ENCODE measurements around the gene TNNI2.
"Not testable (repeated sequence)": the region's sequence is repeated elsewhere in the genome, so short reads cannot be mapped to it uniquely, and the experiment has no call there.

TNNI2 gene

DNA sequence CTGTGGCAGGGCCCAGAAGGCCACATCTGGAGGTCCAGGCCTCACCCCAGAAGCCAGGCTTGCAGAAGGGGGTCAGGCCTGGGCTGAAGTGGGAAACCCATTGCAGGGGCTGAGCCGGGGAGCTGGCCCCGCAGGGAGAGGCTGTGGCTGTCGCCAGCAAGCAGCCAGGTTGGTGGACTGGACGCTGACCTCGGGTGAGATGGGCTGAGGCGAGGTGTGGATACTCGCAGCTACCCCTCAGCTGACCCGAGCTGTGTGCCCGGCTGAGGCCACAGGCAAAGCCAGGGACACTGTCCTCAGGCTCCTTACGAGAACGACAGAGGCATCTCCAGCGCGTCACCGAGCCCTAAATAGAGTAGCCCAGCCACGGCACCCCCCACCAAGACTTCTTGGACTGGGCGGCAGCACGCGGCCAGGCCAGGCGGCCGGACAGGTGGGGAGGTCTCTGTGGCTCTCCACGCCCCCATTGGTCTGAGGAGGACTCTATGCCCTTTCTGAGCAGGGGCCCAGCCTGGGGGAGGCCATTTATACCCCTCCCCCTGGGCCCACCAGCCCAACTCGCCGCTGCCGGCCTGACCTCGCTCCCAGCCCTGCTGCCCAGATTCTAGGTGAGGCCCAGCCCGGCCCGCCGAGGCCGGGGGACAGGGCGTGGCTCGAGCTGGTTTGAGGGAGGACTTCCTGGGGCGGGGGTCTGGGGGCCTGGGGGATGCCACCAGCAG is at the start of gene TNNI2:
TSS of gene TNNI2 (plus strand) at position 556 of the 719 bp plus-strand sequence. CDS start 716 bp downstream, outside the sequence.
- peak; percentile 59 for DNase-seq

DNA sequence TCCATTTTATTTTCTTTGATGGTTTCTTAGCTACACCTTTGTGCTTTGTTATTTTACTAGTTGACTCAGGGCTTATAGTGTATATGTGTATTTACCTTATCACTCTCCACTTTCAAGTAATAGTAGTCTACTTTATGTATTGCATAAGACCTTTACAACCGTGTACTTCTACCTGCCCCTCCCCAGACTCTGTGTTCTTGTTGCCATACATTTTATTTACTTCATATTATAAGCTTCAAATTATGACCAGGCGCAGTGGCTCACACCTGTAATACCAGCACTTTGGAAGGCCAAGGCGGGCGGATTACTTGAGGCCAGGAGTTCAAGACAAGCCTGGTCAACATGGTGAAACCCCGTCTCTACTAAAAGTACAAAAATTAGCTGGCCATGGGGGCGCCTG is 46.9 kb upstream of the TNNI2 start:
- DNase-seq: no peak

DNA sequence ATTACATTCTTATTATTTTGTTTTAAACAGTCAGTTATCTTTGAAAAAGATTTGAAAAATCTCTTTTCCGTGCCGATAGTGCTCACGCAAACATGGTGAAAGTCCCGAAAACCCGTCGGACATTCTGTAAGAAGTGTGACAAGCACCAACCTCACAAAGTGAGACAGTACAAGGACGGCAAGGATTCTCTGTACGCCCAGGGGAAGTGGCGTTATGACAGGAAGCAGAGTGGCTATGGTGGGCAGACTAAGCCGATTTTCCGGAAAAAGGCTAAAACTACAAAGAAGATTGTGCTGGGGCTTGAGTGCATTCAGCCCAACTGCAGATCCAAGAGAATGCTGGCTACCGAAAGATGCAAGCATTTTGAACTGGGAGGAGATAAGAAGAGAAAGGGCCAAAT is 46.3 kb upstream of the TNNI2 start:
- DNase-seq: no peak

DNA sequence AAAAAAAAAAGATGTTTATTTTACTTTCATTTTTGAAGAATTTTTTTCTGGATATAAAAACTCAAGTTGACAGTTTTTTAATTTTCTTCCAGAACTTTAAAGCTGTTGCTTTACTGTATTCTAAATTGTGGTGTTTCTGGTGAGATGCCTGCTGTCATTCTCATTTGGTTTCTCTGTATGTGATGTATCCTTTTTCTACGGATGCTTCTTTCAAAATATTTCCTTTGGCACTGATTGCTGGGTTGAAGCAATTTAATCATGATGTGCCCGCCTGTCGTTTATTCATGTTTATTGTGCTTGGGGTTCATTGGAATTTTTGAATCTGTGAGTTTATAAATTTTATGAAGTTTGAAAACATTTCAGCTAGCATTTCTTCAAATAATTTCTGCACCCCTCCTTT is 45.7 kb upstream of the TNNI2 start:
- DNase-seq: no peak

- no peak for DNase-seq
Measured at GRCh38 chr11:1796413-1797011, 42.3 kb upstream of the TNNI2 start.

GRCh38 chr11:1797391-1798125 is 41.2 kb upstream of the TNNI2 start:
- no peak for DNase-seq

GRCh38 chr11:1803246-1803645 is 35.5 kb upstream of the TNNI2 start:
- no peak for DNase-seq

GRCh38 chr11:1803835-1804519 is 34.8 kb upstream of the TNNI2 start:
- DNase-seq: not testable (repeated sequence)

- DNase-seq: no peak
Measured at GRCh38 chr11:1805525-1805924, 33.3 kb upstream of the TNNI2 start.

- no peak for DNase-seq
Measured at GRCh38 chr11:1807264-1807995, 31.4 kb upstream of the TNNI2 start.

- DNase-seq: no peak
Measured at GRCh38 chr11:1810761-1811160, 28.0 kb upstream of the TNNI2 start.

GRCh38 chr11:1812274-1812673 is 26.5 kb upstream of the TNNI2 start:
- DNase-seq: no peak

DNA sequence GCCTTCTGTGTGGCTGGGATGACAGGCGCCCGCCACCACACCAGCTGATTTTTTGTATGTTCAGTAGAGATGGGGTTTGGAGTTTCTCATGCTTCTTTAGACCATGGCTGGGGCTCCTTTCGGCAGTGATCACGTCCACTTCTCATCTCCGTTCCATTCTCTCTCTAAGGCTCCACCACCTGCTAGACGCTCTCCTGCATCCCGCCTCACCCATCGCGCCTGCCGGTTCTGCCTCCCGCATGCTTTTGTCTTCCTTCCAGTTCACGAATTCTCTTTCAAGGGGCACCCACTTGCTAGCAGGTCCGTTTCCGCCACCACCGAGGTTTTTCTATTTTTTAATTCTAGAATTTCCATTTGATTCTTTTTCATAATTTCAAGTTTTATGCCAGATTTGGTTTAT is 26.0 kb upstream of the TNNI2 start:
- no peak for DNase-seq

DNA sequence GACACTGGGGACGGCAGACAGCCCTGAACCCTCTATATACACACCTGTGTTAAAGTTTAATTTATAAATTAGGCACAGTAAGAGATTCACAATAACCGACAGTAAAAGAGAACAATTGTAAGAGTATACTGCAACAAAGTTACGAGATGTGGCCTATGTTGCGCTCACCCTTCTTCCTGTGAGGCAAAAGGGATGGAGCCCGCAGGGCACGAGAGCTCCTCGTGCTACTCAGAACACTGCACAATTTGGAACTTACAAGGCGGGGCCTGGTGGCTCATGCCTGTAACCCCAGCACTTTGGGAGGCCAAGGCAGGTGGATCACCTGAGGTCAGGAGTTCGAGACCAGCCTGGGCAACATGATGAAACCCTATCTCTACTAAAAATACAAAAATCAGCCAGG is 25.4 kb upstream of the TNNI2 start:
- not testable (repeated sequence) for DNase-seq

DNA sequence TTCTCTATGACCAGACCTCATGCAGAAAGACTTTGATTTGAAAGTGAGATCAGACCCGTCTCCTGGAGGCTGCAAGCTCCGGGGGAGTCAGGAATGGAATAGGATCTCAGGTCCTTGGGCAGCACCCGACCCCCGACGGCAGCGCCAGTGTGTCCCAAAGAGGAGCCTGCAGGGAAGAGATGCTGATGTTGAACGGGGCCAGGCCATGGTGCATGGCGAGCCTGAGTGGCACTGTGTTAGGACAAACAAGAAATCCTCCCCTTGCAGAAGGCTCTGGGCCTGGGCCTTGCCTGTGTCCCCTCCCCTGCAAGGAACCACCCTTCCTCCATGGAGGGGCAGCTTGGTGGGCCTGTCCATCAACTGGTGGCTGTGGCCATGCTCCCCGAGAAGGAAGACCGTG is 24.1 kb upstream of the TNNI2 start:
- DNase-seq: no peak

- DNase-seq: no peak
Measured at GRCh38 chr11:1815311-1815710, 23.5 kb upstream of the TNNI2 start.

- DNase-seq: no peak
Measured at GRCh38 chr11:1815751-1816150, 23.0 kb upstream of the TNNI2 start.

- no peak for DNase-seq
Measured at GRCh38 chr11:1817000-1817399, 21.8 kb upstream of the TNNI2 start.

- no peak for DNase-seq
Measured at GRCh38 chr11:1817511-1817910, 21.3 kb upstream of the TNNI2 start.

DNA sequence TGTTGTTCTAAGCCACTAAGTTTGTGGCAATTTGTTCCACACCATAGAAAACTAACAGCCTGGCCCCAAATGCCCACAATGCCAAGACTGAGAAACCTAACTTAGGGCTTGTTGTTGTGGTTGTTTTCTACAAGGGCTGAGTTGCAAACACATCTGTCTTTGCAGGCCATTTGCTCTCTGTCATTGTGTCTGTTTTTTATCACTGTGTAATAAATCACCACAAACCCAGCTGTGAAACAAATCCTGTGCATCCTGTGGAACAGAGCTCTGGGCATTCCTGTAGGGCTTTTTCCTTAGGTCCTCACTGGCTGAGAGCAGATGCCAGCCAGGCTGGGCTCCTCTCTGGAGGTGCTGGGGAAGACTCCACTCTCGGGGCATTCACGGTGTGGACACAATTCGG is 19.7 kb upstream of the TNNI2 start:
- no peak for DNase-seq

DNA sequence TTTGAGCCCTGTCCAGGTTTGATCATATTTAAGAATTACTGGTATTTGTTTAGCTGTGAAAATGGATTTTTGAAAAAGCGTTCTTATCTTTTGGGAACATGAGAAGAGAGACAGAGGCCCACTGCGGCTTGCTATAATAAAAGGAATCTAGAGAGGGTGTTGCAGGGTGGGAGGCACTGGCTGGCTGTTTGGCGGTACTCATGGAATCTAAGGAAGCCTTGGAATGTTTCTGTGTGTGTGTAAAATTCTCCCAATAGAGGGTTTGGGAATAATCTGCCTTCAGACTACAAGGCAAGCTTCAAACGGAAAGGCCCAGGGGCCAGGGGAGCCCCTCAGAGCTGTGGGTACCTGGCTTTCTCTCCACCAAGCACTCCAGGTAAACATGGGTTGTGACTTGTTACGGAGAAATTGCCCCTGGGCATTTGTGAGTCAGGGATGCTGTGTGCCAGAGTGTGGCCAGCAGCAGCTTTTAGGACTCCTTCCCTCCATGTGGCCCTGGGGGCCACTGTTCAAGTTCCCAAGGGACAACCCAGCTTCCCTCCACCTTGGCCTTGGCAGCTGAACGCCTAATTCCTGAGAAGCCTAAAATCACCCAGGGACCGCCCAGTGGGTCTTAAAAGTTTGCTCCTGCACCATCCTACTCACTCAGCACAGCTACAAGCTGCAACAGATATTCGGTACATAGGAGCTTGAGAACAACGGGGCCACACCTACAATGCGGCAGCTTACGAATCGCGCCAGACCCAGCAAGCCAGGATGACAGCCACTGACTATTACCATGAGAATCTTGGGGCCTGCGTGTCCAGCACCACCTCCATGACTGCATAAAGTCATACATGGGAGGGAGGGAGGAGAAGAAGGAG is 18.1 kb upstream of the TNNI2 start:
- DNase-seq: no peak

GRCh38 chr11:1821562-1821961 is 17.2 kb upstream of the TNNI2 start:
- DNase-seq: no peak

Measured in right hindlimb (tissue), 1 donor.